Brain microvascular endothelial cell (primary cell): ENCODE measurements around the gene NME1.
"Not testable (repeated sequence)": the region's sequence is repeated elsewhere in the genome, so short reads cannot be mapped to it uniquely, and the experiment has no call there.

Source experiments
- DNase-seq: peaks from one replicate; pipeline ENCODE4 v3.0.0-alpha.2; 2020
- H3K27ac ChIP-seq: fragments of 250-450 bp; sonication (Bioruptor Pico); 2 replicates; pipeline ENCODE4 v1.5.1; 2020; ENCODE audit warnings: mild to moderate bottlenecking, moderate library complexity
- H3K27me3 ChIP-seq: fragments of 250-450 bp; sonication (Bioruptor Pico); replicated peaks from 2 replicates; pipeline ENCODE4 v1.5.1; 2020; ENCODE audit warnings: mild to moderate bottlenecking
- H3K36me3 ChIP-seq: fragments of 250-450 bp; sonication (Bioruptor Pico); replicated peaks from 2 replicates; pipeline ENCODE4 v1.5.1; 2020; ENCODE audit warnings: mild to moderate bottlenecking
- H3K4me3 ChIP-seq: 2 replicates; pipeline ENCODE4 v1.5.1; 2011; ENCODE audit warnings: low read depth, mild to moderate bottlenecking, control low read depth, low read length, moderate library complexity
- in situ Hi-C: cut with HindIII; loops from 2 replicates; pipeline ENCODE4 v1.10.0; 2017; ENCODE audit warnings: low sequenced_read_pairs, low pct_ligation_motif_present
- TF ChIP-seq, protein P1 (sequence below): IDR thresholded peaks from 2 replicates; pipeline ENCODE4 v1.5.1; 2011; ENCODE audit warnings: low read depth, mild to moderate bottlenecking, moderate library complexity, low read length, control low read depth, inconsistent platforms; ENCODE audit errors: missing control alignments

NME1 gene

DNA sequence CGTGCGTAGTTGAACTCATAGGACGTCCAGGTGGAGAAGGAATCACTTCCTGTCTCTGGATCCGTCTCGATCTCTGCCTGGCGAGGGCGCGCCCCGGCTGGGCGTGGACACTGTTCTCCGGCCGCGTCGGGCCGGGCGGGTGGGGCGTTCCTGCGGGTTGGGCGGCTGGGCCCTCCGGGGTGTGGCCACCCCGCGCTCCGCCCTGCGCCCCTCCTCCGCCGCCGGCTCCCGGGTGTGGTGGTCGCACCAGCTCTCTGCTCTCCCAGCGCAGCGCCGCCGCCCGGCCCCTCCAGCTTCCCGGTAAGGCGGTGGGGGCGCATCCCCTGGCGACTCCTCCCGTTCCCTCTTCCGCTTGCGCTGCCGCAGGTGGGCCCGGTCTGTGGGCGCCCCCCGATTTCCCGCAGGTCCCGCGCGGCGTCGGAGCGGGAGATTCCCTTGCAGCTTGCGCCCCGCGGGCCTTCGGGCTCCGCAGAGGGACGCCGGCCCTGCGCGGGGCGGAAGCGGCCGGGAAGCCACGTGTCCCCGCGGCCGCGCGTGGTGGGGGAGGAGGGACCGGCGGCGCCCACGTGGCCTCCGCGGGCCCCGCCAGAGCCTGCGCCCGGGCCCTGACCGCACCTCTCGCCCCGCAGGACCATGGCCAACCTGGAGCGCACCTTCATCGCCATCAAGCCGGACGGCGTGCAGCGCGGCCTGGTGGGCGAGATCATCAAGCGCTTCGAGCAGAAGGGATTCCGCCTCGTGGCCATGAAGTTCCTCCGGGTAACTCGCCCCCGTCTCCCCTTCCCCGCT is 13.0 kb downstream of the NME1 start, which contains the start of gene NME2:
Gene NME2 (plus strand): TSS at position 214 of the 789 bp plus-strand sequence. CDS start 420 bp downstream, at position 634.
- TF ChIP-seq, protein P1, sequence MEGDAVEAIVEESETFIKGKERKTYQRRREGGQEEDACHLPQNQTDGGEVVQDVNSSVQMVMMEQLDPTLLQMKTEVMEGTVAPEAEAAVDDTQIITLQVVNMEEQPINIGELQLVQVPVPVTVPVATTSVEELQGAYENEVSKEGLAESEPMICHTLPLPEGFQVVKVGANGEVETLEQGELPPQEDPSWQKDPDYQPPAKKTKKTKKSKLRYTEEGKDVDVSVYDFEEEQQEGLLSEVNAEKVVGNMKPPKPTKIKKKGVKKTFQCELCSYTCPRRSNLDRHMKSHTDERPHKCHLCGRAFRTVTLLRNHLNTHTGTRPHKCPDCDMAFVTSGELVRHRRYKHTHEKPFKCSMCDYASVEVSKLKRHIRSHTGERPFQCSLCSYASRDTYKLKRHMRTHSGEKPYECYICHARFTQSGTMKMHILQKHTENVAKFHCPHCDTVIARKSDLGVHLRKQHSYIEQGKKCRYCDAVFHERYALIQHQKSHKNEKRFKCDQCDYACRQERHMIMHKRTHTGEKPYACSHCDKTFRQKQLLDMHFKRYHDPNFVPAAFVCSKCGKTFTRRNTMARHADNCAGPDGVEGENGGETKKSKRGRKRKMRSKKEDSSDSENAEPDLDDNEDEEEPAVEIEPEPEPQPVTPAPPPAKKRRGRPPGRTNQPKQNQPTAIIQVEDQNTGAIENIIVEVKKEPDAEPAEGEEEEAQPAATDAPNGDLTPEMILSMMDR: no peak
- Histone ChIP-seq H3K4me3 (peak within 1 kb of the TSS; percentile 91), H3K27ac (peak within 1 kb of the TSS; percentile 80), H3K27me3 (no peaks in the 10 kb centered on the region), H3K36me3 (peaks cover 50% of the 10 kb centered on the region)
- peak; percentile 74 for DNase-seq
- in situ Hi-C loops: no loop called here

- Histone ChIP-seq H3K36me3 (peaks cover 51% of the 10 kb centered on the region), H3K27ac (peak overlapping the region; percentile 80), H3K27me3 (no peaks in the 10 kb centered on the region), H3K4me3 (peak overlapping the region; percentile 91)
- in situ Hi-C loops: no loop called here
- DNase-seq: no peak
- TF ChIP-seq, protein P1: peak; percentile 85
These were observed 13.9 kb downstream of the NME1 start for GRCh38 chr17:51166987-51167931.

- DNase-seq: no peak
- Histone ChIP-seq H3K27me3 (no peaks in the 10 kb centered on the region), H3K36me3 (peaks cover 49% of the 10 kb centered on the region), H3K4me3 (no peak overlapping the region), H3K27ac (no peak overlapping the region)
- in situ Hi-C loops: no loop called here
- TF ChIP-seq, protein P1: no peak
These were observed 16.0 kb downstream of the NME1 start for GRCh38 chr17:51169340-51169739.

DNA sequence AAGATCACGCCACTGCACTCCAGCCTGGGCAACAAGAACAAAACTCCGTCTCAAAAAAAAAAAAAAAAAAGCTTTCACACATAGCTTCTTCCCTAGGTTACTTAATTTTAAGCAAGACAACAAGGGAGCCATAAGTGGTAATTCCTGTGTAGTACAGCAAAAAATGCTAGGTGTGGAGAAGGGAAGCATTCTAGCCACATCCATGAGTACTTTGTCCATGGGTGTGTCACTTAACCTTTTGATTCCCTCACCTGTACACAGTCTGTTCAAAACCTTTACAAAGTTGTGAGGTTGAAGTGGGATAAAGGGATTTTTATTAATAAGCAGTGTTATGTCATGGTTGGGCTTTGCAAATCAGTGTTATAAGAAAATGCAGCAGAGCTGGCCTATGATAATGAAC is 17.4 kb downstream of the NME1 start:
- no peak overlapping the region for H3K4me3 ChIP-seq
- DNase-seq: no peak
- H3K36me3 ChIP-seq: peaks cover 49% of the 10 kb centered on the region
- in situ Hi-C loops: no loop called here
- no peak overlapping the region for H3K27ac ChIP-seq
- TF ChIP-seq, protein P1: no peak
- no peaks in the 10 kb centered on the region for H3K27me3 ChIP-seq

- H3K27ac ChIP-seq, DNase-seq, H3K27me3 ChIP-seq, H3K4me3 ChIP-seq, in situ Hi-C loops: not testable (repeated sequence)
- peaks cover 49% of the 10 kb centered on the region for H3K36me3 ChIP-seq
These were observed 18.7 kb downstream of the NME1 start for GRCh38 chr17:51172030-51172429.

GRCh38 chr17:51180486-51180885 is 27.1 kb downstream of the NME1 start:
- no peak overlapping the region for H3K27ac ChIP-seq
- H3K36me3 ChIP-seq: no peaks in the 10 kb centered on the region
- TF ChIP-seq, protein P1: no peak
- no peak overlapping the region for H3K4me3 ChIP-seq
- DNase-seq: no peak
- in situ Hi-C loops: no loop called here
- H3K27me3 ChIP-seq: no peaks in the 10 kb centered on the region
